SU-DHL-6 (cell line): ENCODE measurements around the gene ZNF763.
"Not testable (repeated sequence)": the region's sequence is repeated elsewhere in the genome, so short reads cannot be mapped to it uniquely, and the experiment has no call there.

Experiments used
- CTCF ChIP-seq: fragments of 200-600 bp; sonication (generic); IDR thresholded peaks from one replicate; pipeline ENCODE4 v1.5.1; 2017; ENCODE audit warnings: antibody characterized with exemption, mild to moderate bottlenecking, low read length, moderate library complexity; ENCODE audit not compliant: insufficient read depth, poor library complexity, severe bottlenecking
- EZH2phosphoT487 ChIP-seq: fragments of 200-600 bp; sonication (generic), shearing (Covaris generic); conservative IDR thresholded peaks from 2 replicates; pipeline ENCODE4 v1.6.1; 2018; ENCODE audit warnings: mild to moderate bottlenecking, antibody characterized with exemption, low read length, moderate library complexity, mixed read lengths

- not testable (repeated sequence) for TF ChIP-seq CTCF, EZH2phosphoT487
These were observed 29.0 kb upstream of the ZNF763 start for GRCh38 chr19:11935829-11936228.
